Loucy (cell line): ENCODE measurements around the gene GAS7.

Experiments
- H2AFZ ChIP-seq: fragments of 200-600 bp; sonication (generic); 2 replicates; pipeline ENCODE4 v1.6.0; 2016; ENCODE audit warnings: antibody characterized with exemption, mild to moderate bottlenecking, low read length, moderate library complexity
- H3F3A ChIP-seq: fragments of 200-600 bp; 2 replicates; pipeline ENCODE4 v1.6.0; 2016; ENCODE audit warnings: antibody characterized with exemption, low read depth, mild to moderate bottlenecking
- H3K27me3 ChIP-seq: fragments of 200-600 bp; sonication (generic); 2 replicates; pipeline ENCODE4 v1.6.1; 2014; ENCODE audit warnings: low read length, mild to moderate bottlenecking; ENCODE audit not compliant: insufficient read depth, poor library complexity, severe bottlenecking
- H3K36me3 ChIP-seq: fragments of 200-600 bp; sonication (generic); 2 replicates; pipeline ENCODE4 v1.6.1; 2016; ENCODE audit warnings: low read length; ENCODE audit not compliant: insufficient read depth
- H3K4me1 ChIP-seq: fragments of 200-600 bp; sonication (generic); 2 replicates; pipeline ENCODE4 v1.5.1; 2014; ENCODE audit warnings: low read length, mild to moderate bottlenecking; ENCODE audit not compliant: insufficient read depth, poor library complexity, severe bottlenecking
- H3K4me2 ChIP-seq: fragments of 200-600 bp; sonication (generic); 2 replicates; pipeline ENCODE4 v1.6.0; 2014; ENCODE audit warnings: antibody characterized with exemption, low read length, low read depth, mild to moderate bottlenecking; ENCODE audit not compliant: poor library complexity, severe bottlenecking
- H3K4me3 ChIP-seq: fragments of 200-600 bp; sonication (generic); 2 replicates; pipeline ENCODE4 v1.5.1; 2014; ENCODE audit warnings: low read length, mild to moderate bottlenecking, mixed read lengths; ENCODE audit not compliant: poor library complexity, severe bottlenecking
- H3K79me2 ChIP-seq: fragments of 200-600 bp; sonication (generic); 2 replicates; pipeline ENCODE4 v1.6.1; 2014; ENCODE audit warnings: low read length; ENCODE audit not compliant: insufficient read depth
- H3K9ac ChIP-seq: fragments of 200-600 bp; sonication (generic); 2 replicates; pipeline ENCODE4 v1.6.0; 2014; ENCODE audit warnings: mild to moderate bottlenecking, low read depth, low read length, moderate library complexity; ENCODE audit not compliant: poor library complexity, severe bottlenecking
- H3K9me2 ChIP-seq: fragments of 200-600 bp; sonication (generic); replicated peaks from 2 replicates; pipeline ENCODE4 v1.6.1; 2016; ENCODE audit warnings: low read depth, low read length, mixed read lengths
- H3K9me3 ChIP-seq: fragments of 200-600 bp; sonication (generic); 2 replicates; pipeline ENCODE4 v1.6.1; 2014; ENCODE audit warnings: mild to moderate bottlenecking, antibody characterized with exemption, low read length, low read depth; ENCODE audit not compliant: insufficient read depth
- H4K20me1 ChIP-seq: fragments of 200-600 bp; sonication (generic); 2 replicates; pipeline ENCODE4 v1.6.0; 2014; ENCODE audit warnings: antibody characterized with exemption, low read length, mild to moderate bottlenecking; ENCODE audit not compliant: insufficient read depth, poor library complexity, severe bottlenecking
- CTCF ChIP-seq: fragments of 200-600 bp; sonication (generic); conservative IDR thresholded peaks from 2 replicates; pipeline ENCODE4 v1.5.1; 2014; ENCODE audit warnings: mild to moderate bottlenecking, antibody characterized with exemption, low read length
- EZH2phosphoT487 ChIP-seq: fragments of 200-600 bp; IDR thresholded peaks from 2 replicates; pipeline ENCODE4 v1.6.1; 2018; ENCODE audit warnings: antibody characterized with exemption, mild to moderate bottlenecking, moderate library complexity, borderline replicate concordance

The GAS7 gene

GRCh38 chr17:9905078-9905415 is 293.4 kb downstream of the GAS7 start, which contains the start of gene RCVRN:
Gene RCVRN (minus strand): TSS chr17:9905271. CDS start chr17:9905180, 91 bp downstream.
- Histone ChIP-seq H3K9ac (no peak within 1 kb of the TSS), H3K27me3 (no peaks in the 10 kb centered on the region), H3K4me2 (no peak within 1 kb of the TSS), H3K4me1 (no peaks in the 10 kb centered on the region), H3K9me3 (no peaks in the 10 kb centered on the region), H4K20me1 (no peaks in the 10 kb centered on the region), H3K36me3 (no peaks in the 10 kb centered on the region), H2AFZ (no peak within 1 kb of the TSS), H3K79me2 (no peaks in the 10 kb centered on the region), H3K9me2 (no peaks in the 10 kb centered on the region), H3K4me3 (no peak within 1 kb of the TSS), H3F3A (no peaks in the 10 kb centered on the region)
- TF ChIP-seq EZH2phosphoT487, result no peak
- no peak for TF ChIP-seq CTCF

GRCh38 chr17:9904277-9905077 is 293.9 kb downstream of the GAS7 start:
- Histone ChIP-seq H3K9me2 (no peaks in the 10 kb centered on the region), H3K4me3 (no peak overlapping the region), H3K36me3 (no peaks in the 10 kb centered on the region), H4K20me1 (no peaks in the 10 kb centered on the region), H3K9me3 (no peaks in the 10 kb centered on the region), H3K4me1 (no peaks in the 10 kb centered on the region), H3K9ac (no peak overlapping the region), H3K27me3 (no peaks in the 10 kb centered on the region), H3F3A (no peaks in the 10 kb centered on the region), H3K4me2 (no peak overlapping the region), H3K79me2 (no peaks in the 10 kb centered on the region), H2AFZ (no peak overlapping the region)
- TF ChIP-seq CTCF, result no peak
- TF ChIP-seq EZH2phosphoT487, result no peak

DNA sequence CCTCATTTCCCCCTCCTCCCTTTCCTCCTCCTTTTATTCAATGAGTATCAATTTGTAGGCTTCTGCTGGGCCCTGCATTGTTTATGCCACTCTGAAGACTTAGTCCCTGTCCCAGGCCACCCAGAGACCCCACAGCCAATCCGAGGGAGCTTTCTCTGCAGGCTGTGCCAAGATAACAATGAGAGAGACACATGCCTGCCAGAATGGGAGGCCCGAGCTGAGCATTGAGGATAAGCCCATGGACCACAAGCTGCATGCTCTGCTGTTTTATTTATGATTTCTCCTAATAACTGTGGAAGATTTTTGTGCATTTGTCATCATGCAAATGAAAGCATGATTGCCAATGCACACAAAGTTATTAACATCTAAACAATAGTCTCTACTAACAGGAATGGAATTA is 296.3 kb downstream of the GAS7 start:
- Histone ChIP-seq H3K4me1 (no peaks in the 10 kb centered on the region), H2AFZ (no peak overlapping the region), H3K4me3 (no peak overlapping the region), H3K36me3 (no peaks in the 10 kb centered on the region), H3K9ac (no peak overlapping the region), H3K9me3 (no peaks in the 10 kb centered on the region), H3K4me2 (no peak overlapping the region), H3K79me2 (no peaks in the 10 kb centered on the region), H3K27me3 (no peaks in the 10 kb centered on the region), H4K20me1 (no peaks in the 10 kb centered on the region), H3F3A (no peaks in the 10 kb centered on the region), H3K9me2 (no peaks in the 10 kb centered on the region)
- no peak for TF ChIP-seq CTCF
- TF ChIP-seq EZH2phosphoT487, result no peak
